Esophagus mucosa (tissue), 1 donor: ENCODE measurements around the gene EXOC3. TPM values are rescaled to one million over a fixed set of nuclear protein-coding genes. Genes with fewer than 3 reads are reported as not detected.
A peak's percentile ranks its signal among the peaks of the same experiment; 100 is the strongest.

Source experiments
- ATAC-seq: fragments of 200-7000 bp; cut with Tn5 transposase; one replicate; pipeline ENCODE4 v1.9.1; 2020
- total RNA-seq: library from RNA; stranded (reverse); gene quantifications from one replicate; pipeline ENCODE4 v1.2.4, GENCODE V29; 2023
- donor health status: DM: yes; HTN: yes; CAD: no.

Gene EXOC3
- total RNA-seq, 1 donor from 2014 or later, result 37.4 TPM

DNA sequence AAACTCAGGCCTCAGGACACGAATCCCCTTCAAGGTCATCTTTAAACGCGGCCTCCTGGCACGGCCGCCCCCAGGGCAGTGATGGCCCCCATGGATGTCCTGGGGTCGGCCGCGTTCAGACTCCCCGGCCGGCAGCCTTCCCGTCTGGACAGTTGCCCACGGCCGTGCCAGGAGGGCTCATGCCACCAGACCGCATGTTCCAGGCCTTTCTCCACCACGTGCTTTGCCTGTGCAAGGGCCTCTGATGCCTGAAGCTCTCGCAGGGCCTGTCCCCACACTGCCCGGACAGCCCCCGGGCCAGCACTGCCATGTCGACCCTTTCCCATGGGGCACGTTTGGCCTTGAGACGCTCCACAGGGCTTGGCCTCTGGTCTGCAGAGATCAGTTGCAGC, 46.7 kb downstream of the EXOC3 start:
- no peak for ATAC-seq

DNA sequence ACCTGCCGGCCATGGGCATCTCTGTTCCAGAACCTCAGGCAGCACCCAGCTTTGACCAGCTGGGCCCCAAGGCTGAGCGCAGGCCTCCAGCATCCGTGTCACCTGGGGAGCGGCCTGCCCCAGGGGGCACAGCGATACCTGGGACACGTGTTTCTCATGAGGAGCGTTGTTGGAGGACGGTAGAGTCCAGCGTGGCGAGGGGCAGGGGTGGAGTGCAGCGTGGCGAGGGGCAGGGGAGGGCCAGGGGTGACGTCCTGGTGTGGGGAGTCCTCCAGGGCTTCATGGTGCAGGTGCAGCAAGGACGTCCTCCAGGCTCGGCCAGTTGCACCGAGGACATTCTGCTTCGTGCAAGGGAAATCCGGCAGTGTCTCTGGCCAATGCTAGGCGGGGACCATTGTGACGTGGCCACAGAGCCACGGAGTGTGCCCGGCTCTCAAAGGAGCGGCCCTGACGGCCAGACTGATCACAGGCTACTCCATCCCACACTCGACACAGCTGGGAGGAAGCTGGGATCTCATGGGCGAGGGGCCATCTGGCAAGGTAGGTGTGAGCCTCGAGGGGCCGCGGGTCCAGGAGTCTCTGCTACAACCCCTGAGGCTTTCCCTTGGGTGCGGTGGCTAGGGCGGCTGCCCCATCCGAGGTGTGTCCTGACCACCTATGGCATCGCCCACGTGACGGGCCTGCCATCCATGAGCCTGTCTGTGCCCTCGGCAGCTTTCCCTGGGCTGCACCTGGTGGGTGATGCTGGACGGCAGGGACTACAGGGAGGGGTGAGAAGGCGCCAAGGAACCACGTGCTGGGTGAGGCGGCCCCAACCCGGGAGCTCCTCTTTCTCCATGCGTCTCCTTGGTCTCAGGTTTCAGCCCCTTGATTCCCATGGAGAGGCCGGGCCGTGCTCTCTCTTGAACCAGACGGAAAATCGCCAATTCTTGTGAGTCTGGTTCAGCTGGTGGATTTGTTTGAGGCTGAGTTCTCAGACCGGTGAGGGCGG, 47.4 kb downstream of the EXOC3 start:
- no peak for ATAC-seq

DNA sequence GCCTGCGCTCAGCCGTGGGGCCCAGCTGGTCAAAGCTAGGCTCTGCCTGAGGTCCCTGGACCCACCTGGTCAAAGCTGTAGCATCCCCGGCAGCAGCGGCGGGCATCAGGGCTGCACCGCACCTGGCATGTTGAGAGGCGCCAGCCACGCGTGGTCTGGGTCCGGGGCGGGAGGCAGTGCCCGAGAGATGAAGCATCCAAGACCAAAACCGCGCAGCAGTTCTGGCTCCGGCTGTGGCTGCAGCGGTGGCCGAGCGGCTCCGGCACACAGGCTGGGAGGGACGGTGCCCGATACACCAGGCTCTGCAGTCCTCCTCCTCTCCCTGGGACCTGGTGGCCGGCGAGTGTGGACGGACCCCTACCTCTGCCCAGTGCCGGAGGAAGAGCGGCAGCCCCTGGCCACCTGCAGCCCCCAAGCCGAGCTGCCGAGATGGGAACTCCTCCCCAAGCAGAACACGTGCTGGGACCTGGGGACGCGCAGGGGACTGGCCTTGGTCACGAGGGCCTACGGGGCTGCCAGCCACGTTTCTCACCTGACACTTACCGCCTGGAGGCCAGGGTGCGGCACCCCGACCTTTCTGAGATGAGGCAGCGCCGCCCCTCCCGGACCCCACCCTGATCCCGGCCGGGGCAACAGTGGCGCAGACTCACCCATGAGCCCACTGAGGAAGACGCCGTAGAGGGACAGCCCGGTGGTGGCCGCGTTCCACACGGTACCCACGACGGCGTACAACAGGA, 48.3 kb downstream of the EXOC3 start:
- peak; percentile 3 for ATAC-seq

DNA sequence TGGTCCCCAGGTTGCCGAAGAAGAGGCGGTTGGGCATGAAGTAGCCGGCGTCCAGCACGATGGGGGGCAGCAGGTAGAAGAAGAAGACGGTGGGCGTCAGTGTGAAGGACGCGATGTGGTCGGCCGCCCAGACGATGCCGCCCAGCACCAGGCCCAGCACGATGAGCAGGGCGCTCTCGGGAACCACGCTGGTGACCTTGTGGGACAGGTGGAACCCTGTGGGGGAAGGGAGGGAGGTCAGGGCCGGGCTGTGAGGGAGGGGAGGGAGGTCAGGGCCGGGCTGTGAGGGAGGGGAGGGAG, 48.8 kb downstream of the EXOC3 start:
- no peak for ATAC-seq

DNA sequence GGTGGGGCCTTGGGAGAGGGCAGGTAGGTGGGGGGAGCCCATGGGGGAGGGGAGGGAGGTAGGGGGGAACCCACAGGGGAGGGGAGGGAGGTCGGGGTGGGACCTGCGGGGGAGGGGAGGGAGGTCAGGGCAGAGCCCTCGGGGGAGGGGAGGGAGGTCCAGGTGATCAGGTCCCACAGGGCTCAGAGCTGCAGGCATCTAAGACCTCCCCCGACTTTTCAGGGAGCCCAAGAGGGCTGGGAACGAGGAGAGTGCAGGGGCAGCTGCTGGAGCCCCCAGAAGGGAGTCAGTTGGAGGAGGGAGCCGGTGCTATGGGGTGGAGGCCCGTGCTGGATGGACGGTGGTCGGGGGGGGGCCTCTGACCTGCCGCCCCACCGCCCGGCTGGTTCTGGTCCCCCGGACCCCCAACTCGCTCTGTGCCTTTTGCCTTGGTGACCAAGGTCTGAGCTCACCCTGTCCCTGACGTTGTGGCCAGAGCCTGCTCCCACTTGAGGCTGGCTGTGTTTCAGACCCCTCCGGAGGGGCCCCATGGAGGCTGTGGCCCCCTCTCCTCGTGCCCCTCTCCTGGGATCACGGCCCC, 49.4 kb downstream of the EXOC3 start:
- no peak for ATAC-seq

DNA sequence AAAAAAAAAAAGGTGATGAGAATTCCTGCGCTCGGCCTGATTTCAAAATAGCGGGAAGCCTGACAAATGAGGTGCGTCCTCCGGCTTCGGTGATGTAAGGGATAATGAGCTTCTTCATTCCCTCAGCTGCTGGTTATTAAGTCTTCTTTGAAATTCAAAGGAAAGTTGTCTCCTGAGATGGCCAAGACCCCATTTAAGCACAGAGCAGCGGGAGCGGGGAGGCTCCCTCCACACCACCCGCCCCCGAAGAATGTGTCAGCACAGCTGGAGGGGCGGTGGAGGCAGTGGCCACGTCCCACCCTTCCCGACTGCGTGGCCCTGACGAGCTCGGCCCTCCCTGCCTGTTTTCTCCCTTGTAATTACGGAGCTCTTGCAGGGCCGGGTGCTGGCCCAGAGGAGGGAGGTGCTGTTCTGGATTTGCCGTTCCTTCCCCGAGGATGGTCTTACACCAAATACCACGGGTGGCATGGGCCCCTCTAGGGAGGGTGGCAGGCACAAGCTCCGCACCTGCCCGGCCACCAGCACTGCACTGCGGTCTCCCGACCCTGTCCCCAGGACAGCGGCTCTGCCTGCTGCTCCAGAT, 50.2 kb downstream of the EXOC3 start:
- ATAC-seq, result no peak

DNA sequence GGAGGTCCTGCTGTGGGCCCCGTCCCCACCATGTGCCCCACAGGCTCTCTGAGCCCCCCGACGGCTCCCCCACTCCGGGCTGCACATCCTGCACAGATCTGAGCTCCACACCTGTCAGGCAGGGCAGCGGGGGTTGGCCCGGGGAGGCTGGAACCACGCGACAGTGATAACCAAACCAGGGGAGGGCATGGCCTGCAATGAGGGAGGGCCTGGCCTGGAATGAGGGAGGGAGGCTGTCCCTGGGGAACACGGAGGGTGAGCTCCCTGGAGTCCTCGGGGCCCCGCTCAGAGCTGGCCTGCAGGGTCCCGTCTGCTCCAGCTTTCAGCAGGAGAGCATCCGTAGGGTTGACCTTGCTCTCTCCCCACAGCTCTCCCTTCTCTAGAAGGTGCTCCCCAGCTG, 50.8 kb downstream of the EXOC3 start:
- ATAC-seq, result no peak

DNA sequence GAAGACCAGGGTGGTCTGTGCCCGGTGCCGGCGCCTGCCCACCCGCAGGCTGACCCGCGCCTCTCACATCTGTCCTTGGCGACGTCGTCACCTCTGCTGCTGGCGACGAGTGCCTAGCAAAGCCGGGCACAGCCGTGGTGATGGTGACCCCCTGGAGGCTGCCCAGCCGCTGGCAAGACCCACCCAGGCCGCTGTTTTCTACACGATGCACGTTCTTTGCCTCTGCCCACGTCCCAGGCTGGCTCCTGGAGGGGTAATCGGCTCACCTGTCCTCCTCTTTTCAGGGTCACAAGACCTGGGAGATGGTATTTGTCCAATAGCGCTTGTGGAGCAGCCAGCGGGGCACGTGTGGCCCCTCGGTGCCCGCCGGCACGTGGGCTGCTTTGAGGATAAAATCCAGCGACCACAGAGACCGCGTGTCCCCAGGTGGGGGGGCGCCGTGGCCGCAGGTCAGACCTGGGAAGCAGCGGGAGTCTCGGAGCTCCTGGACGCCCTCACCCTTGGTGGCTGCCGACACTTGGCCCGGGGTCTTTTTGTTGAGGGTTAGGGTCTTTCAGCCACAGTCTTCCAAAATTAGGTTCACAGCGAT, 51.8 kb downstream of the EXOC3 start:
- ATAC-seq, result no peak

DNA sequence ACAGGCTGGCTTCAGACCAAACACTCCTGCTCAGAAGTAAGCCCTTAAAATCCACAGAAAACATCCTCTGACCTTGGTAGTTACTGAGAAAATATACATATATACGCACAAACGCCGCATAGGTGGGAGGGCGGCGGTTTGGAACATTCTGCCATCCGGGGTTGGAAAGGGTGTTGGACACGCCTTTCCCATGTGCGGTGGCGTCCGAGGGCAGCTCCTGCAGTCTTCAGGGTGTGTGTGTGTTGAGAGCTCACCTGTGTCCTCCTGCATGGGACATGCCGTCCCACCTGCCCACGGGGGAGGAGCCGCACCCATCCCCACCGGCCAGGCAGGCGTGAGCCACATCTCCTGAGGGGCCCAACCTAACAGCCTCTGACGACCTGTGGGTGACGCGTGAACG, 53.1 kb downstream of the EXOC3 start:
- no peak for ATAC-seq

DNA sequence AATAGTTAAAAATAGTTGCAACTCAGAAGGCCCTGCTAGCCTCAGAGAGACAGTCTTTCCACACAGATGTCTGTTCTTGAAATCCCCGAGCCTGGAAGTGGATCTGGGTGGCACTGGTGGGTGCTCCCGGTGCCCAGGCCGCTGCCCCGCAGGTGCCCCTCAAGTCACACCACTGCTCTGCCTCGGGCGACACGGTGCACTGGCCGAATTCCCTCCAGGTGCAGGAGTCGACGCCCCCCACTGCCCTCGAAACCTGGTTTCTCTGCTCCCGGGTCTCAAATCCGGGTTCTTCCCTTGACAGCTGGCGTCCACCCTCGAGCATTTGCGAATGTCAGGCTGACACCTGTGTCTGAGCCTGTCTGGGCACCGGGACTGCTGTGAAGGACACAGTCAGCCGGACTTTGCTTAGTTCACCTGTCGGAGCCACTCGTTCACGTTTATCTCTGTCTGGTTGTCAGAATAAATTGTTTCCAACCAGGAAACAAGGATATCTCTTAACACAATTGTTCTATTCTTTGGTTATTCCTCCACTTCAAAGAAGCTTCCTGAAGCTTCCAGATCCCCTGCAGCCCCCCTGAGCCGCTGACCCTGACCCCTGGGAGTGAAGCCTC, 54.2 kb downstream of the EXOC3 start:
- ATAC-seq, result no peak

DNA sequence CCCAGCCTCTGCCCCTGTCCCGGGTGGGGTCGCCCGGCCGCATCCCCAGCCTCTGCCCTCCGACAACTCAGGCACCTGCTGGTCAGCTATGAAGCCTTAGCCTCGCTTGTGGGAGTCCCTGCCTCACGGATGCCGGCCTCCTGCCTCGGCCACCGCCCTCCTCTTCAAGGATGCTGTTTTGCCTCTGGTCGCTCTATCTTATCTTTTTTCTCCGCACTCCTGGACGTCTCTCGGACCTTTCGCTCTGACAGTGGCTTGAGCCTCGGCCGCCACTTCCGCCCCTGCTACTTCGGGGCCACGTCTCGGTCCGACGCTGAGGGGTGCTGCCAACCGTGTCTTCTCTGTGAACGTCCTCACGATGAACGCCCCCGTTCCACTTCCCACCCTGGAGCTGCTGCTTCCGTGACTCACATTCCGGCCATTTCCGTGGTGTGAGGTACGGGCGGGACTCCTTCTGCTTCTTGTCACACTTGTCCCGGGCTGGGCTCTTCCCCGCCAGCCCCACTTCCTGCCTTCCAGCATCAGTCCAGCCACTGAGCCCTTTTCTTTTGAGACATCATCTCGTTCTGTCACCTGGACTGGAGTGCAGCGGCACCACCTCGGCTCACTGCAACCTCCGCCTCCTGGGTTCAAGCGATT, 55.0 kb downstream of the EXOC3 start:
- no peak for ATAC-seq

DNA sequence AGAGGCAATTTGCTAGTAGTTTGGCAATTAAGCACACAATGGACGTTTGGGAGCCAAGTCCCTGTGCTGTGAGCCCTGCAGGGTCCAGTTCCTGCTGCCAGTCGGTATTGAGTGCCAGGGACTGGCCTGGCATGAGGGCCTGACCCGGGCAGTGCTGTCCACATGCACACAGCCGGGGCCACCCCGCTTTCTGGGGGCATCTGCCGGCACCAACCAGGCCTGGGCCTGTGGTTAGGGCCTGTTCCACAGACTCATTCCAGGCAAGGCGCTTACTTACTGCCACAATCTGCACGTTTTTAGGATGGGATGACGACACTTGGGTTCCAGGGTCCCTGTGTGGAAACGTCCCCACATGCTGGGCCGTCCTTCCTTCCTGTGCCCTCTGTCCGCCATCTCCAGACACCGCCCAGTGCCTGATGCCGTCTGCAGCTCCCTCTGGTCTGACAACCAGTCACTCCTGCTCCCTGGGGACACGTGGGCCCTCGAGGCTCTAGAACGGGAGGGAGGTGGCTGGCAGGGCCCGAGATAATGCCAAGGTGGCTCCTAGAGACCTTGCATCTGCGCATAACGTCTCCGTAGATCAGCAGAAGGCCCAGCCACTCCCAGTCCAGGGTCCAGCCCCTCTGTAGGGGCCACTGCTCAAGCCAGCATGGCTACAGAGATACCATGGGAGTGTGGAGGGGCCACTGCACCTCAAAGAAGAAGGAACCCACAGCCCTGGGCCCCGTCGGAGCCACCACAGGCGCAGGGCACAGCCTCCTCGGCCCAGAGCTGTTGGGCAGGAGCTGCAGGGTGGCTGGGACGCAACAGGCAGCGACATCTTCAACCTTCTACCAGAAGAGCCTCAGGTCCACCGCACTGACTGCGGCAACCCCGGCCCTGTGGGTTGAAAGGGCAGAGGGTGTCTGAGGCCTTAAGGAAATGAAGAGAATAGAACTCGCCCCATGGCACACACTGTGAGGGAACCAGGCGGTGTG, 56.5 kb downstream of the EXOC3 start:
- ATAC-seq, result no peak

DNA sequence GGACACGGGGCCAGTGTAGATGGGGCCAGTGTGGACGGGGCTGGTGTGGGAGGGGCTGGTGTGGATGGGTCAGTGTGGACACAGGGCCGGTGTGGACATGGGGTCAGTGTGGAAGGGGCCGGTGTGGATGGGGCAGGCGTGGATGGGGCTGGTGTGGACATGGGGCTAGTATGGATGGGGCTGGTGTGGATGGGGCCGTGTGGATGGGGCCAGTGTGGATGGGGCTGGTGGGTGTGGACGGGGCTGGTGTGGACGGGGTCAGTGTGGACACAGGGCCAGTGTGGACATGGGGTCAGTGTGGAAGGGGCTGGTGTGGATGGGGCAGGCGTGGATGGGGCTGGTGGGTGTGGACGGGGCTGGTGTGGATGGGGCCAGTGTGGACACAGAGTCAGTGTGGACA, 57.5 kb downstream of the EXOC3 start:
- ATAC-seq, result peak; percentile 25

DNA sequence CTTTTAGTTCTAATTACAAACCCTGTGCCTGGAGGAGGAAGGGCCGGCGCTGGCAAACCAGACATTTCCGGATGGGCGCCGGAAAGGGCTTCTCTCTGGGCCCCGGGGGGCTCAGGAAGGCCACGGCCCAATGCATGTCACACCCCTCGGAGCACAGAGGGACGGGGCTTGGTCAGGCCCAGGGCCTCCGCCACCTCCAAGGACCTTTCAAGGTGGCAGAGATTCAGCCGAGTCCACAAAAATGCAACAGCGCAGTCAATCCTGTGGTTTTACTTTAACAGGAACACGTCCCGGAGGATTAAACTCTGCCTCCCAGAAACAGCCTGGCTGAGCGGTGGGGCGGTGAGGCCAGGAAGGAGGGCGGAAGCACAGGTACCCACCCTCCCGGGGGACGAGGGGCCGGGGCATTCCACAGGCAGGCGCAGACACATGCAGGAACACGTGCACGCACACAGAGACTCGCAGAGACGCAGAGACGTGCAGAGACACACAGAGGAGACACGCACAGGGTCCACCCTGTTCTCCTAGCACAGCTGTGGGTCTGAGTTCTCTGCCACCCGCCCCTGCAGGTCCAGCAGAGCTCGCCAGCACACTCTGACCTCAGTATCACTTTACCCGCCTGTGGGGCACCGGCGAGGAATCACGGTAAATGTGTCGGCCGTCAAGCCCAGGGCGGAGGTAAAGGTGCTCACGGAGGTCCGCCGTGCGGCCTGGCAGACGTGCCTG, 58.3 kb downstream of the EXOC3 start:
- ATAC-seq, result peak; percentile 7

DNA sequence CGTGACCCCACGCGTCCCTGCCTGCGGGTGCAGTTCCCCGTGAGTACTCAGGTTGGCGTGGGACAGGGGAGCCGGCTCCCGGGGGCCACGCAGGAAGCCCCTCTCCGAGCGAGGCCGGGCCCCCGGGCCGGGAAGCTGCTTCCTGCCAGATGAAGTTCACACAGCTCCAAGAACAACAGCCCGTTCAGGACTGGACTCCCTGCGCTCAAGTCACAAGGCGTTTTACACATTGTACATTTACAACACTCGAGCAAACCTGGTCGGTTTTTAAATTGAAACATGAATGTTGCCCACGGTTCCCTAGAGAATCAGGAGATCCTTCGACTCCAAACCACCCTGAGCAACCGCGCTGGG, 58.8 kb downstream of the EXOC3 start:
- no peak for ATAC-seq

DNA sequence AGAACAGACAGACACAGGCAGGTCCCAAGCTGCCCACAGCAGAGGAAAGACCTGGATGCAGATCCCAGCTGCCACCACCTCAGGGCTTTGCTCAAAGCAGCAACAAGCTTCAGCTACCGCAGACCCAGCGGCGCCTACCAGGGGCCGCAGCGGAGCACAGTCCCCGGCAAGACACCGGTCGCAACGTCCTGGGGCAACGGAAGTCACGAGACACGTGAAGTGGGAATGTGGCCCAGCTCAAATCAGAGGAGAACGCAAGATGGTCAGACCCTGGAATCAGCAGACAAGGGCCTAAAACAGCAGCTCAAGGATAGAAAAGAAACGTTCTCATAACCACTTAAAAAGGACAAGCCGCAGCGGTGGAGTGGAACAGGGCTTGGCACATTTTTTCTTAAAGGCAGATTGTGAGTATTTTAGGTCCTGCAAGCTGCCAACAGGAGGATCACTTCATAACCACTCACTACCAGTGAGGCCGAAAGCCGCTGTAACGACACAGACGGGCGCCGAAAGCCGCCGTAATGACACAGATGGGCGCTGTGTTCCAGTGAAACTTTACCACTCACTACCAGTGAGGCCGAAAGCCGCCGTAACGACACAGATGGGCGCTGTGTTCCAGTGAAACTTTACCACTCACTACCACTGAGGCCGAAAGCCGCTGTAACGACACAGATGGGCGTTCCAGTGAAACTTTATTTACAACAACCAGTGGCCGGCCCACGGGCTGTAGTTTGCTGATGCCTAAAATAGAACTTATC, 59.5 kb downstream of the EXOC3 start:
- no peak for ATAC-seq

DNA sequence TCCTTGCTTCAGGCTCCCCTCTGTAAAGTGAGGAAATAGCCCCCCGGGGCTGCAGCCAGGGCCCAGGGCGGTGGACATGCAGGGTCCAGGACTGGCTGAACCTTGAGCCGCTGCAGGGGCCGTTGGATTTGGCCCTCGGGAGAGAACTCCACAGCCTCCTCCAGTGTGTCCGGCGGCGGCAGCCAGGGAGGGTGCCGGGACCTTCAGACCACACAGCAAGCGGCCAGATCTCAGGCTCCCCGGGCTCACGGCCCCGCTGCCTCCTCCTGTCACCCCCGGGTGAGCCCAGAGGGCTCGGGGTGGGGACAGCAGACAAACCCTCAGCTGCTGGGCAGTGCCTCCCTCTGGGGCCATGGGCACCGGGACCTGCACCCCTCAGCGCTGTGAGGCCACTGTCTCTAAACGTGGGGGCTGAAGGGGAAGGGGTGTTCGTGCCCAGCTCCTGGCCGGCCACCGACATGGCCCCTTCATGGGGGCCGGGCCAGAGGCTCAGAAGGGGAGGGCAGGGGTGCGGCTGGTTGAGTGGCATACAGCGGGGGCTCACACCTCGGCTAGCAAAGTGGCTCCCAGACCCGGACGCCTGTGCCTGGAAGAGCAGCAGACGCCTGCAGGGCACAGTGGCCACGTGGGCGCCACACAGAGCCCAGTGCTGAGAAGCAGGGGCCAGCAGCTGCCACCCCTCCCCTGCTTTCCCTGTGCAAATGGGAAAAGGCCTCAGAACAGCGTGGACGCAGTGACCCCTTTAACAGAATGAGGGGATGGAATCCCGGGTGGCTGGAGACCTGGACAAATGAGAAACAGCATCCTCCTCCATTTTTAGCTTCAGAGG, 61.6 kb downstream of the EXOC3 start:
- no peak for ATAC-seq

DNA sequence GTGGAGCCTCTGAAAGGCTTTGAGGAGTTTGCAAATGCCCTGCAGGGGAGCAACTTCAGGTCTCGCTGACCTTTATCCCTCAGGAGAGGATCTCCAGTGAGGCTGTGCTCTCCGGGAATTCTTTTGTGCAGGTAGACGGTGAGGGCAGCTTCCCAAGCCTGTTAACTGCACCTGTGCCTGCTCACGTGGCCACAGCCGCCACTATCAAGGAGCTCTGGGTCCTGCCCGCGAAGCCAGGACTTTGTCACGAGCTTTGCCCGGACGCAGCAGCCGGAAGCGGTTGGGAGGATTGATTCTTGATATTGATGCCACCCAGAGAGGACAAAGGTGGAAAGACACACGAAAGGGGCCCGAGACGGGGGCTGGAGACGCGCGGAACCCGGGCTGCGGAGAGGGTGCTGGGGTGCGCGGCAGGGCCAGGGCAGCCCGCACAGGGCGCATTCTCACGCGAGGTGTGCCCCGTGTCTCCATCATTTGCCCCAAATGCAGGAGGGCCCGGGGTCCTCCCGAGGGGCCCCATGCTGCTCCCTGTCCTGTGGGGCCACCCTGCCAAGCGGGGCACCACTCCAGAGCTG, 63.1 kb downstream of the EXOC3 start:
- no peak for ATAC-seq
